GM10266 (cell line): ENCODE results near the gene ATXN1.

Experiments used
- DNase-seq: peaks from one replicate; pipeline ENCODE4 v3.0.0; 2012; ENCODE audit errors: extremely low spot score
- TF ChIP-seq, protein P1 (sequence below): IDR thresholded peaks from 2 replicates; pipeline ENCODE4 v1.5.1; 2012; ENCODE audit warnings: mild to moderate bottlenecking, low read depth; ENCODE audit not compliant: control insufficient read depth, insufficient read depth; ENCODE audit errors: missing control alignments

ATXN1 gene

DNA sequence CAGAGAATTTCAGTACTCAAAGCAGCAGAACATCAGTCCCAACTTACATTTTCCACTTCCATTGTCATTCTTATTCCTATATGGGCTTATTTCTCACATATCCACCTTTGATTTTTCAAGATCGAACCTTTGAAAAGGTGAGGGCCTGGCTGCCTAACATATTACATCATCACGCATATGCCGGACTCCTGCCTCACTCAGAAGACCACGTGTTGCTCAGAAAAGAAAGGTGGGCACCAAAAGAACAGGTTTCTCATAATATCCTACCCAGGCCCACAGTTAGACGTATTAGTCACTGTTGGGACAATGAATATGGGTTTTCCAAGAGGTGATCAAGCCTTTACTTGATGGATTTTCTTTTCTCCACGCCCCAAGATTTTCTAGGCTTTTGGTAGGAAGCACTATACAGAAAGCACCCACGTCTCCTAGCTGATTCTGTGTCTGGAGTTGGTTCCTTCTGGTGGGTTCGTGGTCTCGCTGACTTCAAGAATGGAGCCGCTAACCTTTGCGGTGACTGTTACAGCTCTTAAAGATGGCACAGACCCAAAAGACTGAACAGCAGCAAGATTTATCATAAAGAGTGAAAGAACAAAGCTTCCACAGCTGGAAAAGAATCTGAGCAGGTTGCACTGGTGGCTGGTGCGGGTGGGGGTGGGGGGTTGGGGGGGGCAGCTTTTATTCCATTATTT, 168.9 kb downstream of the ATXN1 start:
- TF ChIP-seq, protein P1, sequence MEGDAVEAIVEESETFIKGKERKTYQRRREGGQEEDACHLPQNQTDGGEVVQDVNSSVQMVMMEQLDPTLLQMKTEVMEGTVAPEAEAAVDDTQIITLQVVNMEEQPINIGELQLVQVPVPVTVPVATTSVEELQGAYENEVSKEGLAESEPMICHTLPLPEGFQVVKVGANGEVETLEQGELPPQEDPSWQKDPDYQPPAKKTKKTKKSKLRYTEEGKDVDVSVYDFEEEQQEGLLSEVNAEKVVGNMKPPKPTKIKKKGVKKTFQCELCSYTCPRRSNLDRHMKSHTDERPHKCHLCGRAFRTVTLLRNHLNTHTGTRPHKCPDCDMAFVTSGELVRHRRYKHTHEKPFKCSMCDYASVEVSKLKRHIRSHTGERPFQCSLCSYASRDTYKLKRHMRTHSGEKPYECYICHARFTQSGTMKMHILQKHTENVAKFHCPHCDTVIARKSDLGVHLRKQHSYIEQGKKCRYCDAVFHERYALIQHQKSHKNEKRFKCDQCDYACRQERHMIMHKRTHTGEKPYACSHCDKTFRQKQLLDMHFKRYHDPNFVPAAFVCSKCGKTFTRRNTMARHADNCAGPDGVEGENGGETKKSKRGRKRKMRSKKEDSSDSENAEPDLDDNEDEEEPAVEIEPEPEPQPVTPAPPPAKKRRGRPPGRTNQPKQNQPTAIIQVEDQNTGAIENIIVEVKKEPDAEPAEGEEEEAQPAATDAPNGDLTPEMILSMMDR = no peak

DNA sequence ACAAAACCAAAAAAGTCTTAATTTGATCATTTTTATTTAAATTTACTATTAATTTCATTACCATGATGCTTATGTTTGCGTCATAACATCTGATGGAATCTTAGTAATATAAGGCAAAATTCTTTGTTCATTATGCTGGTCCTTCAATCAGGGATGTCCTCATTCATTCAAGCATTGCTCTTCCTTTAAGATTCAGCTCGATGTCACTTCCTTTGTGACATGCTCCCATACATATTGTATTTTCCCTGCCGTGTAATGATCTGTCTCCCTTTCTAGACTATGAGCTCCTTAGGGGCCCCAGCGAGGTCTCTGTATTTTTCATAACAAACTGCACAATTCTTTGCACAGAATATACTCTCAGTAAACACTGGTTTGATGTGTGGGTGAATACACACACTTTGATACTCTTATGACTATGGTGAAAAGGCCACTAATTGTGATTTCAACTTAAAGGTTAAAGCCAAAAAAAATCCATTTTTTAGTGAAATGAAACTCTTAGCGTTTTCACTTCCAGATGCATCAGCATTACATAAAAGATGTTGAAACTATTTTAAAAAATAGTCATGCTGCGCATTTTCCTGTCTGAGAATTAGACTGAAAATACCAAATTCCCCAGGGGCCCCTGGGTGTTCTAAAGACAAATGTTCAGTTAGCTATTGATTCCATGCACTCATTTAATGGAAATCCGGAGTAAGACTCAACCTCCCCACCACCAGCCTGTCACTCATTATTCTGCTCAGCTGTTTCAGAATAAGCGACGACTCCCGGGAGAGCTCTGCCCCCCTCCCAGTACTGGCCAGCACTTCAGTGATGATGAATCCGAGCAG, 169.7 kb downstream of the ATXN1 start:
- TF ChIP-seq, protein P1 = no peak
- DNase-seq = peak; percentile 63

More for the DNA sequence above, 168.9 kb downstream of the ATXN1 start:
- DNase-seq = no peak

DNA sequence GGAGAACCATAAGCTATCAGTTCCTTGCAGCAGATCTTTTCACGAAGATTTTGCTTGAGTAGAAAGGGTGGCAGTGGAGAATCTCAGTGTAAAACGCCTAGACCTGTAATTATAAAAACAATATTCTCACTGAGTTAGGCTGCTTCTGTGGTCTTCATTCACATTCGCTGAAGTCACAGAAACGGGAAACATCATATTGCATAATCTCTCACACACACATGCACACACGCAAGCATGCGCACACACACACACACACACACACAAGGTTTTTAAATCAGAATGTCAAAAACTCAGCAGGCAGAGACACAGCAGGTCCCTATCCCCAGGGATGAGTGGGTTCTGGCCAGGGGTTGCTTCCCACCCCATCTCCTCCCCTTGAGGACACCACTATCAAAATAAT, 175.5 kb downstream of the ATXN1 start:
- TF ChIP-seq, protein P1 = no peak
- DNase-seq = no peak

DNA sequence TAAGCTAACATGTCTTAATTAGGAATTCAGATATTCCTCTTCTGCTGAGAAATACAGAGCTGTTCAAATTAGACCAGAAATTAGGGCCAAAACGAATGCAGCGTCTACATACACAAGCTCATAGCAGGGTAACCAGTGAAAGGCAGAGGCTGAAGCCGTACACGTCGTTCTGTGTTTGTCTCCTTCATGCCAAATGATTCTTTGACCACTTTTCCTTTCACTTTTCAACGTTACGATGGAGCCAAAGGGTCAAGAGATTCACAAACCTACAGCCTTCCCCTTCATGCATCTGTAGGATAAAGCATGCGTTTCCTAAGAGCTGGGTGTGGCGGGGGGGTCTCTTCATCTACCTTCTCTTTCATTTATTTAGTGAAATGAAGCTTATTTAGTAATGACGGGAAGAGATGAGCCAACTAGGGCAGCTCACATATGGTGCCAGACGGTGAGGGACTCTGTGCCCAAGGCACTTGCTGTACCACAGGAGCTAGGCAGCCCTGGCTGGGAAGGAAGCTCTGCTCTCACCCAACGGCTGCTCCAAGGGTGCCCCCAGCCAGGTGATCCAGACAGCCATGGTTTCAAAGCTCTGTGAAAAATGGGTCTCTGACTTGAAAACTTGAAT, 178.0 kb downstream of the ATXN1 start:
- TF ChIP-seq, protein P1 = no peak
- DNase-seq = no peak

DNA sequence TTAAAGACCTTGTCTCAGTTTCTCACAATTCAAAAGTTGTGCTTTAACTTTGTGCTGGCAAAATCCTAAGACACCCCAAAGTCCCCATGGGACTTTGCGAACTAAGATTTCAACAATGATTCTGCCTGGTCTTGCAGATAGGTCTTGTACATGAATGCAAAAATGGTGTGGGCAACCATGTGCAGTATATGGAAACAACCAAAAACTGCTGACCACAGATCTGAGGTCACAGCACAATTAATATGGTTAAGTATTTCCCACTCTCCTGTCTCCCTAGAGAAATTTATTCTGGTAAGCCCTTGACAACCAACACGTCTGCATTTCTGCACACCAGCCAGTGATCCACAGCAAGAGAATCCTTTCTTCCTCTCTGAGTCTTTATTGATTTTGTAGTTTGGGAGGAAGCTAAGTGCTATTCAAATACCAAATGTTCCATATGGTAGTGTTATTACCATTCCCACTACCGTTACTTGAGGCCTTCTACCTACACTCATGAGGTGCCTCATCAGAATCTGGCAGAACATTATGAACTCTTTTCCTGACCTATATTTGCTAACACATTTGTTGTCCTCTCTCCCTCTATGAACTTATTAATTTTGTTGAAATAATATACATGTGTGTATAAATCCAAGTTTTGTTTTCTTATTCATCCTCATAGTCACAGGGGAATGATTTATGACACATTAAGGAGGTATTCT, 178.7 kb downstream of the ATXN1 start:
- TF ChIP-seq, protein P1 = no peak

DNA sequence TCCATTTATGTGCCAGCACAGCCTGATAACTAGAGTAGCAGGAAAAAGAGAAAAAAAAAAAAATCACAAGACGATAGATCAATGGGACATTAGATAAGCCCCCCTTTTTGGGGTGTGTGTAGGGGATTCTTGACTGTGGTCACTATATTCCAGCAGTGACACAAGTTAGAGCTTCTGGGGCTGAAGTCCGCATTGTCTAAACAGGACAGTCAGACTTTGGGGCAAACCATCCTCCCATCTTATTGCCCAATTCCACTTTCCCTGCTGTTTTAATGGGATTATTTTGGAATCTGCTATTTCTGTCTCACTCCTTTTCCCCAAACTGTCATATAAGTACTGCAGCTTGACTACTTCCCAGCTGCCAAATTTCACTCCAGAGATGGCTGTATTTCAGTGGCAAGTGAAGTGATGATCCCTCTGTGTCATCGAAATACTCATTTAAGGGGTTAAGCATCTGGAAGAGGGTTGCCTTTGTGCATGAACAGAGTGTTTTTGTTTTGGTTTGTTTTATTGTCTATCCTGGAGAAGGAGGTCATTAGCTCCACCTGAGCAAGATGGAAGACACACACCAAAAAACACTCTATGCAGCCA, 182.5 kb downstream of the ATXN1 start:
- TF ChIP-seq, protein P1 = no peak
- DNase-seq = no peak

More for the DNA sequence above, 178.7 kb downstream of the ATXN1 start:
- DNase-seq = no peak
